Lung microvascular endothelial cell (primary cell): ENCODE data around the gene CHTF18. TPM values are rescaled to one million over a fixed set of nuclear protein-coding genes. Genes with fewer than 3 reads are reported as not detected.

Source experiments
- DNase-seq, 2 donors: peaks; one replicate each; pipeline versions ENCODE4 v3.0.0 to v3.0.0-alpha.2; 2010; ENCODE audit warnings: low read depth in 2 of 2
- total RNA-seq: library from RNA; depleted of rRNA; stranded (reverse); fragments of >200 nt; gene quantifications from 2 replicates; pipeline ENCODE4 v1.2.1, GENCODE V29; 2014

Gene CHTF18
- total RNA-seq, 1 donor from 2014 or later: 4.8 TPM

DNA sequence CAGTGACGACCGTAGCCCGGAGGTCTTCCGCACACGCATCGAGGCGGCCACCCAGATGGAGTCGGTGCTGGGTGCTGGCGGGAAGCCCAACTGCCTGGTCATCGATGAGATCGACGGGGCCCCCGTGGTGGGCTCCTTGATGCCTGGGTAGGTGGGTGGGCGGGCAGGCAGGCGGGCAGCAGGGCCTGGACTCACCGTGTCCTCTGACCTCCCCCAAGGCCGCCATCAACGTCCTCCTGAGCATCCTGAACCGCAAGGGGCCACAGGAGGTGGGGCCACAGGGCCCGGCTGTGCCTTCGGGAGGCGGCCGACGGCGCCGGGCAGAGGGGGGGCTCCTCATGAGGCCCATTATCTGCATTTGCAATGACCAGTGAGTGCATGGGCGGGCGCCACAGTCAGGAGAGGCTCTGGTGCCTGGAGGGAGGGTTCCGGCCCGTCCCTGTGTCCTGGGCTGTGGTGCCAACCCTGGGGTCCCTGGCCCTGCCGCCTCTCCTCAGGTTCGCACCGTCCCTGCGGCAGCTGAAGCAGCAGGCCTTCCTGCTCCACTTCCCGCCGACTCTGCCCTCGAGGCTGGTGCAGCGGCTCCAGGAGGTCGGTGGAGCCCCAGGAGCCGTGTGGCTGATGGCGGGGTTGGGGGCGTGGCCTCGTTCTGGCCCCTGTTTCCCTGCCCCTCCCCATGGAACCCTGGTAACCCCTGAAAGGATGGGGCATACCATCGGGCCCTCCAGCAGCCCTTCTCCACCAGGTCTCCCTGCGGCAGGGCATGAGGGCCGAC lies 4.0 kb downstream of the CHTF18 start:
- DNase-seq: no peak

DNA sequence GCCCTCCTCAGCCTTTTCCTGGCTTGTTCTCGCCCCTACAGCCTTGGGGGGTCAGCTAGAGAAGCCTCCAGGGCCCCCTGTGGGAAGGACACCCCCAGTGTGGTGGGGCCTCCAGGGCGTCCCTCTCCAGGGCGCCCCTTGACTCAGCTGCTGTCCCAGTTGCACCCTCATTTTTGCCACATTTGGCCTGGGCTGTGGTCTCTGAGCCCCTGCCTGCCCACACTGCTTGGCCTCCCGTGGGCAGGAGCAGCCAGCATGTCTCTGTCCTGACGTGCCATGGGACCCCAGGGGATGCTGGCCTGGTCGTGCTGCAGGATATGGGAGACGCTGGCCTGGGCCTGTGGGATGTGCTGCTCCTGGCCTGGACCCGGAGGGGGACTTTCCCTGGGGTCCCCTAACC lies 5.0 kb downstream of the CHTF18 start:
- DNase-seq: no peak

DNA sequence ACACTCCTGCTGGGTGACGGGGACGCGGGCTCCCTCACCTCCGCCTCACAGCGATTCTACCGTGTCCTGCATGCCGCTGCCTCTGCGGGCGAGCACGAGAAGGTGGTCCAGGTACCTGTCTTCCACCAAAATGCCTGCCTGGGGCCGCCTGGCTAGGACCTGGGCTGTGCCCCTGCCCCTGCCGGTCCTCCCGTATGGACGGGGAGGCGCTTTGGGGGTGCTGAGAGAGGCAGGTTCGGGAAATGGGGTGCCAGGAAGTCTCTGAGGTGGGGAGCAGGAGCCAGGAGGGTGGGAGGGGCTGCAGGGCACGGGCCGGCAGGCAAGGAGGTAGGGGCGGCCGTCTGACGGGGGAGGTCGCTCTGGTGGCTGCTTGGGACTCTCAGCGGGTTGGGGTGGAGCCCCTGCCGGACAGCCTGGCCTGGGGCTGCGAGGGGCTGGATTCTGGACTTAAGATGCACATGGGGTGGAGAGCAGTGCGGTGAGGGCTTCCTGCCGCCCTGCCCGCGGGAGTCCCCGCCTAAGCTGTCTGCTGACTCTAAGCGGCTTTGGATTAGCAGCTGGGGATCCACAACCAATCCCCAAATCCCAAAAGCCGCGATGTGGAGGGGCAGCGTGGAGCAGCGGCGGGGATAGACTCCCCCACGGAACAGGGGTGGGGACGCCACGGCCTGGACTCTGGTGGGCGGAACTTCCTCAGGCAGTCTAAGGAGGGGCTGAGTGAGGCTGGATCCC lies 5.8 kb downstream of the CHTF18 start:
- no peak for DNase-seq

DNA sequence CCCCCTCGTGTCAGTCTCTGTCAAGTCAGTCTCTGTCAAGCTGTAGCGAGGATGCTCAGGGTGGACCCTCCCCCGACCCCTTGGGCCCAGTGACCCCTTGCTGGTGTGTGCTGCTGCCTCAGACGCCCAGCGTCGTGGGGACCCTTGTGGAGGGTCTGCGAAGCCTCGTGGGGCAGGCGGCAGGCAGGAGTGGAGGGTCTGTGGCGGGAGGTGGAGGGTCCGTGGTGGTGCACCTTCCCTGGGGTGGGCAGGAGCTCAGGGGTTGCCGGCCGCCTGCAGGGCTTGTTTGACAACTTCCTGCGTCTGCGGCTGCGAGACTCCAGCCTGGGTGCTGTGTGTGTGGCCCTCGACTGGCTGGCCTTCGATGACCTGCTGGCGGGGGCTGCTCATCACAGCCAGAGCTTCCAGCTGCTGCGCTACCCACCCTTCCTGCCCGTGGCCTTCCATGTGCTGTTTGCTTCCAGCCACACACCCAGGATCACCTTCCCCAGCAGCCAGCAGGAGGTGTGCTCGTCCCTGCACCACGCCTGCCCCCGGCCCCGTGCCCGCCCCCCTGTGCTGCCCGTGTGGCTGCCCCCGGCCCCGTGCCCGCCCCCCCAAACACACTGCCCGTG lies 6.5 kb downstream of the CHTF18 start:
- no peak for DNase-seq

DNA sequence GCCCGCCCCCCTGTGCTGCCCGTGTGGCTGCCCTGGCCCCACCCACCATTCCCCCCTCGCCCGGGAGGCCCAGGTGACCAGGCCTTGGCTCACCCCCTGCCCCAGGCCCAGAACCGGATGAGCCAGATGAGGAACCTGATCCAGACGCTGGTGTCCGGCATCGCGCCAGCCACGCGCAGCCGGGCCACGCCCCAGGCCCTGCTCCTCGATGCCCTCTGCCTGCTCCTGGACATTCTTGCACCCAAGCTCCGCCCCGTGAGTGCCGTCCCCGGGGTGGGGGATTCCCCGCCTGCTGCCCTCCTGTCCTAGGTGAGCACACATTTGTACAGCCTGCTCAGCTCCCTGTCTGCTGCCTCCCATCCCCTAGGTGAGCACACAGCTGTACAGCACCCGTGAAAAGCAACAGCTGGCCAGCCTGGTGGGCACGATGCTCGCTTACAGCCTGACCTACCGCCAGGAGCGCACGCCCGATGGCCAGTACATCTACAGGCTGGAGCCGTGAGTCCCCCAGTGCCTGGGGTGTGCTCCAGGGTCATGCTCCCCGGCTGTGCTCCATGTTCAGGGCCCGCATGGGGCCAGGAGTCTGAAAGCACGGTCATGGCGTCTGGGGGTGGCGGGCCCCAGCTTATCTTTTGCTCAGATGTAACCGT lies 7.3 kb downstream of the CHTF18 start:
- no peak for DNase-seq

DNA sequence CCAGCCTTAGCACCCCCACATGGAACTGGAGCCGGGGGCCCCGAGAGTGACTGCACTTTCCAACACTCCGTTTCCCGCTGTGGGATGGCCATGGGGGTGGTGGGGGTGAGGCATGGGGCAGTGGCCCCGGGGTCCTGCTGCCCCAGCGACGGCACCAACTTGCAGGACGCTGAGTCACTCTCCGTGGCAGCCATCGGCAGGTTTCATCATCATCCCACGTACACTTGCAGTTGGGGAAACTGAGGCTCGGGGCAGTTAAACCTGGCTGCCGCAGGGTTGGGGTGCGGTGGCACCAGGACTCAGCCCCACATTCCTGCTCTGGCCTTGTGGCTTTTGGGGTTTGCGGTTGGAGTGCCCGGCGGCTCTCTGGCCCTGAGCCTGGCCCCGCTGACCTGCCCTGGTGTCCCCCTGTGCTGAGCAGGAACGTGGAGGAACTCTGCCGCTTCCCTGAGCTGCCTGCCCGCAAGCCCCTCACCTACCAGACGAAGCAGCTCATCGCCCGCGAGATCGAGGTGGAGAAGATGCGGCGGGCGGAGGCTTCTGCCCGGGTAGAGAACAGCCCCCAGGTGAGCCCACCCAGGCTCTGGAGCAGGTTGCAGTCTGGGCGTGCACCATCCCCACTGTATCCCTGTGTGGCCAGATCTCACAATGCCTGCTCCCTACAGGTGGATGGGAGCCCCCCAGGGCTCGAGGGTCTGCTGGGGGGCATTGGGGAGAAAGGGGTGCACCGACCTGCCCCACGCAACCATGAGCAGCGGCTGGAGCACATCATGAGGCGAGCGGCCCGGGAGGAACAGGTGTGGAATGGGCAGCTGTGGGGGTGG lies 8.1 kb downstream of the CHTF18 start:
- no peak for DNase-seq

DNA sequence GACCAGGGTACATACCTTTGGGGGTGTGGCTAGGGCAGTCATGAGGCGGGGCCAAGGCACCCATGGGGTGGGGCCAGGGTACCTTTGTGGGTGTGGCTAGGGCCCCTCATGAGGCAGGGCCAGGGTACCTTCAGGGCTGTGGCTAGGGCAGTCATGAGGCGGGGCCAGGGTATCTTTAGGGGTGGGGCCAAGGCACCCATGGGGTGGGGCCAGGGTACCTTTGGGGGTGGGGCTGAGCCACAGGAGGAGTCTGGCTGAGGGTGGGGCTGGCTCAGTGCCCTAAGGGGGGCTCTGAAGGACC lies 8.7 kb downstream of the CHTF18 start:
- no peak for DNase-seq

DNA sequence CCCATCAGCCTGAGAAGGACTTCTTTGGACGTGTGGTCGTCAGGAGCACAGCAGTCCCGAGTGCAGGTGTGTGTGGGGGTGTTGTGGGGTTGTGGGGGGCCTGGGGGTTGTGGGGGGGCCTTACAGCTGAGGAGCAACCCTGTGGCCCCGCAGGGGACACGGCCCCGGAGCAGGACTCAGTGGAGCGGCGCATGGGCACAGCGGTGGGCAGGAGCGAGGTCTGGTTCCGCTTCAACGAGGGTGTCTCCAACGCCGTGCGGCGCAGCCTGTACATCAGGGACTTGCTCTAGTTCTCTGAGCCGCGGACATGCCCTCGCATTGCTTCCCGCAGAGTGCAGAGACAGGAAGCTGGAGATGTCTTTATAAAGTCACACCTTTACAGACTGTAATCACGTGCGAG lies 9.3 kb downstream of the CHTF18 start:
- DNase-seq: no peak

DNA sequence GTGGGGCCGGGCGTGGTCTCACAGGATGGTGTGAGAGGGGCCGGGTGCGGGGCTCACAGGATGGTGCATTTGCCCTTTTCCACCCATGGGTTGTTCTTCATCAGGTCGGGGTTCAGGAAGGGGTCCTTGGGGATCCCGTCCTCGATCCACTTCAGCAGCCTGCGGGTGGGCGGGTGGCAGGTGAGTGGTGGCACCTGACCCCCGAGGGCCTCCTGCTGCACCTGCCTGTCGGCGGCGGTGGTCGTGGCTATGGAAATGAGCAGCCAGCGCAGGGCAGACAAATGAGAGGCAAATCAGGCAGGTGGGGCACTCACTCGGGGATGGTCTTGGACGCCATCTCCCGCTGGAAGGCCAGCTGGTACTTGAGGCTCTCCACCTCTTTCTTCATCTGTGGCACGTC lies 10.2 kb downstream of the CHTF18 start:
- DNase-seq: no peak

DNA sequence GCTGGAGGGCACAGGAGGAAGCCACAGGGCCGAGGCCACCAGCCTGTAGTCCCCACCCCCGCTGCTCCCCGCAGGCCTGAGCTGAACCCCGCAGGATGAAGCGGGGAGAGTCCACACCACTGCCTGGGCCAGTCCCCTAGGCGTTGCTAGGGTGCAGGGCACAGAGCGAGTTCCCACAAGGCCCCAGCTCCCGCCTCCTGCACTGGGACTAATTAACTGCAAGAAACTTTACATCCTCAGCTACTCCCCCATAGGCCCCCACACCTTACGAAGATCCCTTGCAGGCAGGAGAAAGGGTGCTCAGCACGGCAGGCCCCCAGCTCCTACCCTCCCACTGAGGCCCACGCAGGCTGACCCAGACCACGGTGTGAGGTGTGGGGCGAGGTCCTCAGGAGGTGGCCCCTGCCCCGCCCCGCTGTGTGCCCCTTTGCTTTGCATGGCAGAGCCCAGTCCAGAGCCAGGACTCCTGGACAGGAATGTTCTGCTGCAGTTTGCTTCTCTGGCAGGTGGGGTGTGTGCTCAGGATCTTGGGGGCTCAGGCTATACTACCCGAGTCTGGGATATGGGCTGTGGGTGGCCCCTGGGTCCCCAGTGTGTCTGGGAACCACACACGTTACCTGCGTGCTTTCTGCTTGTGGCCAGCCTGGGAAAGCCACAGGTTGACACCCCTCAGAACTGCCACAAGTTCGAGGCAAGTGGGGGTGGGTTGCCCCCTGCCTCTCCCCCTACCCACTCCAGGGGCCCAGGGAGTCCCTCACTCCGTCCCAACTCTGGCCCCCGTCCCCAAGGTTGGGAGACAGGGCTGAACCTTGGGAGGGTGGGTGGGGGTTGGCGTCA lies 10.9 kb downstream of the CHTF18 start:
- no peak for DNase-seq

DNA sequence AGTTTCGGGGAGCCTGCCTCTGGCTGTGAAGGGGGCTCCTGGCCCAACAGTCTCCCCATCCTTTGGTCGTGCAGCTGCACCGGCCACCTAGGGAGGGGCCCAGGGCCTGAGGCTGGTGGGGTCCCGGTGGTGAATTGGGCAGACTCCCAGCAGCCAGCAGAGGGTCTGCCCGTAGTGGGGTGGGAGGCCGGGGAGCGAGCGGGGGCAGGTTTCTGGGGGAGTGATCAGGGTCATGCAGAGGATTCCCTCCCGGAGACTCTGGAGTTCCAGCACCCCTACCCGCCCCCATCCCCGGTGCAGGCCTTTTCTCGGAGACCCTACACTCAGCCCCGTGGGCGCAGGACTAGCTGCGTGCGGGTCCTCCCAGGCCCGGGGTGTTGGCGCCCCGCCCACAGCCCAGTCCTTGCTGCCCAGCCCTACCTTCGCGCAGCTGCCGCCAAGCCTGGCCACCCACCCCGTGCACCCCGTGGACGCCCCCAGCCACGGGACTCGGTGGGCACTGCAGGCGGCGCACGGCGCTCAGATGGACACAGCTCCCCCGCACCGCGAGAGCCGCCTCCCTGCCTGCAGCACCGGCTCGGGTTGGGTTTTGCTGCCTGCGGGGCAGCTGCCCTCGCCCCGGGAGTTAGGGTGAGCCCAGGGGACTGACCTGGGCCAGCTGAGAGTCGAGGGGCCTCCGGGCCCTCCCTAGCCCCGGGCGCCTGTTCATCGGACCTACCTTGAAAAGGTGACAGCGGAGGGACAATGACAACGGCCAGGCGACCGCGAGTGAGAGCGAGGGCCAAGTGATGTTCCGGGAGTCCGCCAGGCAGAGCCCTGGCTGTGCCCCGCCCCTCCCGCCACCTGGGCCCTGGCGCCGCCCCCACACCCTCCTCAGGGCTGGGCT lies 11.8 kb downstream of the CHTF18 start, which contains the start of gene GNG13:
Gene GNG13 (minus strand): TSS at position 787 of the 886 bp plus-strand sequence. CDS start 1,657 bp downstream, outside the sequence.
- no peak for DNase-seq

DNA sequence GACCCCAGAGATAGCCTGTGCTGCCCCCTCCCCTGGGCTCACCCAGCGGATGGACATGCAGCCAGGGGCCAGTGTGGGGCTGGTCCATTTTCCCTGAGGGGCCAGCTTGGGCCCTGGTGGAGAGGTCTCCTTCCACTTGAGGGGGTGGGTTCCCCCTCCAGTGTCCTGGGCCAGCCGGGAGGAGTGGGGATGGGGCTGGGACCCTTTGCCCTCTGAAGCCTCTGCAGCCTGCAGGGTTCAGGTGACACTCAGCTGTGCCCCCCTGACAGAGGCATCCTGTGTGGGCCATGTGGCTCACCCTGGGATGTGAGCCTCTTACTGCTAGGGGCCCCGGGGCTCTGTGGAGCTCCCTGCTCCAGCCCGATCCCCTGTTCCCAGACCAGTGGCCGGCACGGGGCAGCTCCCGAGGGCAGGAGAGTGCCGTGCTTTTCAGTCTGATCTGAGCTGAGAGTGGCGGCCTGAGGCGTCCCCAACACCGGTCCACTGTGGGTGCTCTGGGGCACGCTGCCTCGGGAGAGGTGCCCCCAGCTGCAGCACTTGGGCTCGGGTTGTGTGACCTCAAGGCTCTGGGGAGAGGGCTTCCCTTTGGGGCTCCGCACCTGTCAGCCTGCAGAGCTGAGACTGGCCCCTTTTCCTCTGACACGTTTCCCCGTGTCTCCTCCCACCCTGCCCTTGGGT lies 12.6 kb downstream of the CHTF18 start:
- DNase-seq: no peak

DNA sequence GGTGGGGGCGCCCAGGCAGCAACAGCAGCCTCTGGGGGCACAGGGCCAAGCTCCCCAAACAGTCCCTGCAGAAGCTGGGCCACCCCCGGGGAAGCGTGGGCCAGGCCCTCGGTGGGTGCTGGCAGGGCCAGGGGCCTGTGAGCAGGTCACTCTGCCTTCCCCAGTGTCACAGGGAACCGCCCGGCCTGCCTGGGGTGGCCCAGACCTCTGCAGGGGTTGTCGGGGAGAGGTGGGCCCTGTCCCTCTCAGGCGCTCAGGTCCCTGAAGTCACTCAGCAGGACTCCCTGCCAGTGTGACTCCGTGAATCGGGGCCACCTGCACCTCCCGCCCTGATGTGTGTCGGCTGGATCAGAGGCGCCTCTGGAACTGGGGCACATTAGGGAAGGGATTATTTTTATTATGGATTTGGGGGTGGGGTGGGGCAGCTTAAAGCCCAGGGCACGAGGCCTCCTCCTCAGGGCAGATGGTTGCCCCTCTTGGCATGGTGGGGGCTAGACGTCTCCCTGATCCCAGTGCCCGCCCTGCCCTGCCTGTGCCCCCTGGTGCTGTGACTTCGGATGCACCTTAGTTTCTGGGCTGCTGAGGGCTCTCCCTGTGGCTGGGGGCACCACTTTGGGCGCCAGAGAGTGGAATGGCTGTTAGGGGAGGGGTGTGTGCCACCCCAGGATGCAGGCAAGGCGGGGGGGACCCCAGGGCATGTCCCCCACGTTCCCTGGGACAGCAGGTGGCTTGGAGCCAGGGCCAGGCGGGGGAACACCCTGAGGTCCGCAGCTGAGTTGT lies 13.4 kb downstream of the CHTF18 start:
- DNase-seq: no peak

DNA sequence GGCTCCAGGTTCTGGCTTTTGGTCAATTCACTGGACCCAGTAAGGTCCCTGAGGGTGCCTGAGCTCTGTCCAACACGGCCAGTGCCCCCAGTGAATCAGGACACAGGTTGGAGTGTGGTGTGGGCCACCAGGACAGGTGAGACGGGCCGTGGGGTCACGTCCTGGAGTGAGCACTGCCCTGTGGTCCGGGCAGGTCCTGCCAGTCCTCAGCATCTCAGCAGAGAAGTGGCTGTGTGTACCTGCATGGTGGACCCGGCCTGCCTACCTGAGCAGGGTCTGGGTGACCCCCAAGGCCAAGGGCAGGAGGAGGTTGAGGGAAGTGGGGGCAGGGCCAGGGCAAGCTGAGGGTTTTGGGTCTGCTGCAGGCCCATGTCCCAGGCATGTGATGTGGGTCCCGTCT lies 14.0 kb downstream of the CHTF18 start:
- no peak for DNase-seq

DNA sequence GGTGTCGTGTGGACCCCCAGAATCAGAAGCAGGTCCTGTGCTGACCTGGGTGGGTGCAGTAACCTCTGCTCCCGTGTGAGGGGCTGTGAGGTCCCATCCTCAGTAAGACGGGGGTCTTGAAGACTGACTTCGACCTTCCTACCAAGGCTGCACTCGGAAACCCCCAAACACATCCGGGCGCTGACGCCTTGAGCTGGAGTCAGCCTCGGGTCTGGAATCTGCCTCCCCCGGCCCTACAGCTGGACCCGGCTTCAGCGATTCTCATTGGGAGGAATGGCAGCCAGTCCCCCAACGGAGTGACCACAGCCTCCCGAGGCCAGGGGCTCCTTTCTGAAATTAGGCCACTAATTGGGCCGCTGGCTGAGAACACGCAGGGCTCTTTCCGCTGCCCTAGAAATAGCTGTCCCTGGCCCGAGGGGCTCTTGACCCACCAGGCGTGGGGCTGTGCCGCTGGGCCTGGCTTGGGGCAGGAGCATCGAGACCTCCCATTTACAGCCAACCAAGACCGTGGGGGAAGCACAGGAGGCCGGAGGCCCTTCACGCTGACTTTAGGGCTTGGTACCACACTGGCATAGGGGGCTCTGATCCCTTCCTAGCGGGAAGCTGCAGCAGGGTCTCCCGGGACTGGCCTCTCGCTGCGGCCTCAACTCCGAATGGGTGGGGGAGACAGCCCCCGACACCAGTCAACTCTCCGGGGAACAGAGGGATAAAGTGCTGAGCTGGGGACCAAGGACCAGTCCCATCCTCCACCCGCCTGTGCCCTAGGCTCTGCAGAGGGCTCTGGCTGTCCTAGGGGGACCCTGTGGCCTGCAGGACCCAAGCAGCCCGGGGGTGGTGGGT lies 14.7 kb downstream of the CHTF18 start:
- no peak for DNase-seq

DNA sequence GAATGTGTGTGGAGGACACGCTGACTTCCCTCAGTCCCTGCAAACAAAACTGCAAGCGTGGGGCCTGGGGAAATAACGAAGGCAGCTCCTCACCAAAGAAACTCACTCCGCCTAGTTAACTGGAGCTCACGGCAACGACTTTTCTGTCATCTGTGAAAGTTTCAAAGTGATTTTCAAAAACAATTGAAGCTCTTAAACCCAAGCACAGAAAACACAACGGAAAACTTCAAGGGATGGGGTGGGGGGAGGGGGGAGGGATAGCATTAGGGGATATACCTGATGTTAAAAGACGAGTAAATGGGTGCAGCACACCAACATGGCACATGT lies 15.3 kb downstream of the CHTF18 start:
- no peak for DNase-seq
